ENCODE measurements around the gene PDE4A. TPM values are rescaled to one million over a fixed set of nuclear protein-coding genes. Genes with fewer than 3 reads are reported as not detected.

The PDE4A gene
- total and polyA plus RNA-seq, 11 donors = 5.2 to 33.3 (median 13.7) TPM

DNA sequence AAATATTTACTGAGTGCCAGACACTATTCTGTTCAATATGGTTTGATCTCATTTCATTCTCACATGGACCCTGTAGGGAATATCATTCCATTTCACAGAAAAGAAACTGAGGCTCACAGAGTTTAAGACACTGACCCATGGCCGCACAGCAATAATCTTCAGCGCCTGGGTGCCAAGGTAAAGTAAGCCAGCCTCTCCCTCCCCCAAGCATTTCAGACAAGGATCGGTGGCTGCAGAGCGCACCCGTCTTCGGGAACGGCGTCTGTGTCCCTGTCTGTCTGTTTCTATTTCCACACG is 4.3 kb upstream of the PDE4A start:
- DNase-seq (no peak), ATAC-seq (no peak)
- Histone ChIP-seq H3K4me3 (peak overlapping the region; percentile 21 to 67 (median 52)), H3K27ac (peak overlapping the region in 7 of 12 donors; percentile 12 to 65 (median 47)), H3K9me3 (peaks cover 0 to 5% (median 0%) of the 10 kb centered on the region in 12 donors), H3K36me3 (no peaks in the 10 kb centered on the region), H3K4me1 (peaks cover 0 to 52% (median 33%) of the 10 kb centered on the region in 12 donors), H3K27me3 (peaks cover 26 to 52% (median 44%) of the 10 kb centered on the region in 9 donors)
- TF ChIP-seq, protein P1, sequence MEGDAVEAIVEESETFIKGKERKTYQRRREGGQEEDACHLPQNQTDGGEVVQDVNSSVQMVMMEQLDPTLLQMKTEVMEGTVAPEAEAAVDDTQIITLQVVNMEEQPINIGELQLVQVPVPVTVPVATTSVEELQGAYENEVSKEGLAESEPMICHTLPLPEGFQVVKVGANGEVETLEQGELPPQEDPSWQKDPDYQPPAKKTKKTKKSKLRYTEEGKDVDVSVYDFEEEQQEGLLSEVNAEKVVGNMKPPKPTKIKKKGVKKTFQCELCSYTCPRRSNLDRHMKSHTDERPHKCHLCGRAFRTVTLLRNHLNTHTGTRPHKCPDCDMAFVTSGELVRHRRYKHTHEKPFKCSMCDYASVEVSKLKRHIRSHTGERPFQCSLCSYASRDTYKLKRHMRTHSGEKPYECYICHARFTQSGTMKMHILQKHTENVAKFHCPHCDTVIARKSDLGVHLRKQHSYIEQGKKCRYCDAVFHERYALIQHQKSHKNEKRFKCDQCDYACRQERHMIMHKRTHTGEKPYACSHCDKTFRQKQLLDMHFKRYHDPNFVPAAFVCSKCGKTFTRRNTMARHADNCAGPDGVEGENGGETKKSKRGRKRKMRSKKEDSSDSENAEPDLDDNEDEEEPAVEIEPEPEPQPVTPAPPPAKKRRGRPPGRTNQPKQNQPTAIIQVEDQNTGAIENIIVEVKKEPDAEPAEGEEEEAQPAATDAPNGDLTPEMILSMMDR (IDR thresholded peaks at IDR 0.05) = no peak
- TF ChIP-seq POLR2A (IDR thresholded peaks at IDR 0.05) = no peak
- 3 to 6% (median 3%) methylated on average over 9 of the region's 9 CpGs for WGBS, 4 donors
- intact Hi-C loops (cut with DNase I) = loop anchor here in 2 of 10 donors (5.0 to 10.0 kb wide), 2 partner anchors 149 to 151 kb away; partner anchors contain the start of genes CDKN2D (in 2 of the 2) and KRI1 (in 2 of the 2)

DNA sequence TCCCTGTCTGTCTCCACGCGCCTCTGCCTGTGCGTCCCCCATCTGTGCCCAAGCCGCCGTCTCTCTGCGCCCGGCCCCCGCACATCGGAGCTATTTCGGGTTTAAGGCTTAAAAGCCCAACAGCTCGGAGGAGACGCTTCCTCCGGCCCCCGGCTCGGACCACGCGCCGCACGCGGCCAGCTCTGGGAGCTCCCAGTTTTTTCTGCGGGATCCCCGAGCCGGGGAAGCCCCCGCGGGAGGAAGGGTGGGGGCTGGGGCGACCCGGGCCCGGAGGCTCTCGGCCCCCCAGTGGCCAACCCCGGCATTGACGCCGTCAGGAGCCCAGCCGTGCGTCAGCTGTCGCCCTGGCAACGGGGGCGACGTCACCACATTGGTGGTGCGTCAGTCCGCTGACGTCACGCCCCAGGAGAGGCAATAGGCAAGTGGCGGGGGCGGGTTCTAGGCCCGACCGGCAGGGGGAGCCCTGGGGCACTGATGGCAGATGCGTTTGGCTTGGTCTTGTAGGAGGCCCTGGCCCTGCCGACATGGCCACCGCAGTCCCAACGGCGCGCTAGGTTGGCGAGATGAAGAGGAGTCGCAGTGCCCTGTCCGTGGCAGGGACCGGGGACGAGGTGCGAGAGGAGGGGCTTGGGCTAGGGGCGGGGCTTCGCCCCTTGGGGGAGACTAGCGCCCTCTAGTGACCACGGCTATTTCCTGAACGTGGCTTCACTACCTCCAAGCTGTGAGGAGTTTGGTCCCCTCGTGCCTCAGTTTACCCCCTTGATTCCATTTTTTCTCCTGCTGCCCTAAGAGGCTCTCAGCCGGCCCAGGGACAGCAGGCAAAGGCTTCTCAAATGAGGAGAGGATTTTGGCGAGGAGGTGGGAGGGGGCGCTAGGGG is 3.7 kb upstream of the PDE4A start:
- TF ChIP-seq, protein P1 (IDR thresholded peaks at IDR 0.05) = peak; percentile 70 to 97 (median 86)
- TF ChIP-seq POLR2A (IDR thresholded peaks at IDR 0.05) = no peak
- intact Hi-C loops (cut with DNase I) = loop anchor here in 2 of 10 donors (5.0 to 10.0 kb wide), 2 partner anchors 148 to 151 kb away; partner anchors contain the start of genes CDKN2D (in 2 of the 2) and KRI1 (in 2 of the 2)
- Histone ChIP-seq H3K4me3 (peak overlapping the region; percentile 21 to 67 (median 52)), H3K4me1 (peaks cover 0 to 56% (median 35%) of the 10 kb centered on the region in 12 donors), H3K27me3 (peaks cover 32 to 57% (median 50%) of the 10 kb centered on the region in 9 donors), H3K36me3 (no peaks in the 10 kb centered on the region), H3K9me3 (peaks cover 0 to 5% (median 0%) of the 10 kb centered on the region in 12 donors), H3K27ac (peak overlapping the region in 6 of 12 donors; percentile 12 to 65 (median 44))
- ATAC-seq (peak; percentile 62 to 88 (median 84)), DNase-seq (peak; percentile 77 to 92 (median 83))
- 2 to 4% (median 3%) methylated on average over 35 to 67 of the region's 67 CpGs for whole genome bisulfite sequencing, 4 donors

DNA sequence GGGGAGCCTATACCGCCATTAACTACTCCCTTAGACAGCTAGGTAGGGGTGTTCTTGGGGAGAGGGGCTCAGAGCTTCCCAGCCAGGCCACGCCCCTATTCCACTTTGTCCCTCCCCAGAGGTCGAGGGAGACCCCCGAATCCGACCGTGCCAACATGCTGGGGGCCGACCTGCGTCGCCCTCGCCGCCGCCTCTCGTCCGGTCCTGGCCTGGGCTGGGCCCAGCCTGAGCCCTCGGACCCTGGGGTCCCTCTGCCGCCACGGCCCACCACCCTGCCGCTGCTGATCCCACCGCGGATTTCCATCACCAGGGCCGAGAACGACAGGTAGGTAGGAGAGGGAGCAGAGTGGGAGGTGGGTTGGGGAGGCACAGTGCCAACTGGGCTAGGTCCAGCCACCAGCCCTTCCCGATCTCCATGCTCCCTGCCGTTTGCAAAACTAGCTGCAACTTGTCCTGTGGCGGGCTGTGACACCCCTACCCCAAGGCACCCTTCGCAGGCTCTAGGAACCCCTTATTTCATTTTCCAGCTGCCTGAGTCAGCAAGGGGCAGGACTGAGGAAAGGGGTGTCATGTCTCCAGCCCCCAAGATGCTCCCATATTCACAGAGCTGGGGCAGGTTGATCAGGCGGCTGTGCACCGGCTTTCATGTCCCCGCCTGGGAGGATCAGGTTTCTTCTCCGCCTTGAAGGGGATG is 2.6 kb upstream of the PDE4A start:
- Histone ChIP-seq H3K27ac (no peak overlapping the region), H3K4me1 (peaks cover 0 to 51% (median 31%) of the 10 kb centered on the region in 12 donors), H3K4me3 (no peak overlapping the region), H3K27me3 (peaks cover 41 to 68% (median 61%) of the 10 kb centered on the region in 9 donors), H3K36me3 (no peaks in the 10 kb centered on the region), H3K9me3 (peaks cover 0 to 5% (median 0%) of the 10 kb centered on the region in 12 donors)
- no peak for DNase-seq
- ATAC-seq = no peak
- TF ChIP-seq POLR2A (IDR thresholded peaks at IDR 0.05) = no peak
- TF ChIP-seq, protein P1 (IDR thresholded peaks at IDR 0.05) = no peak
- intact Hi-C loops (cut with DNase I) = loop anchor here in 2 of 10 donors (5.0 to 10.0 kb wide), 2 partner anchors 147 to 150 kb away; partner anchors contain the start of genes CDKN2D (in 2 of the 2) and KRI1 (in 2 of the 2)
- 4 to 8% (median 7%) methylated on average over 17 to 30 of the region's 30 CpGs for WGBS, 4 donors

All from heart left ventricle (tissue), 16 donors.